Thyroid gland (tissue), 4 donors: ENCODE data around the gene KIF21A. TPM values are rescaled to one million over a fixed set of nuclear protein-coding genes. Genes with fewer than 3 reads are reported as not detected.
"Not testable (repeated sequence)": the region's sequence is repeated elsewhere in the genome, so short reads cannot be mapped to it uniquely, and the experiment has no call there.

Source experiments
- DNase-seq, 2 donors: peaks; one replicate each; pipeline ENCODE4 v3.0.0-alpha.2; 2019
- H3K27ac ChIP-seq, 3 donors: fragments of 200-600 bp; sonication (generic); 1 replicate in 2 of 3; 2 replicates in 1 of 3; pipeline ENCODE4 v1.5.1; 2016 to 2019; ENCODE audit warnings: mild to moderate bottlenecking in 1 of 3, moderate library complexity in 1 of 3
- H3K27me3 ChIP-seq: fragments of 200-600 bp; sonication (generic); one replicate; pipeline ENCODE4 v1.5.1; 2019
- H3K36me3 ChIP-seq, 2 donors: fragments of 200-600 bp; sonication (generic); one replicate each; pipeline ENCODE4 v1.5.1; 2016 to 2019
- H3K4me1 ChIP-seq, 2 donors: fragments of 200-600 bp; sonication (generic); one replicate each; pipeline ENCODE4 v1.5.1; 2017 to 2019
- H3K4me3 ChIP-seq, 3 donors: fragments of 200-600 bp; sonication (generic); replicated peaks in 1 of 3; 1 replicate in 2 of 3; 2 replicates in 1 of 3; pipeline ENCODE4 v1.5.1; 2016; ENCODE audit warnings: mild to moderate bottlenecking in 1 of 3
- H3K9me3 ChIP-seq: fragments of 200-600 bp; sonication (generic); one replicate; pipeline ENCODE4 v1.5.1; 2017
- CTCF ChIP-seq, 6 experiments: fragments of 200-600 bp in 3 of 6; fragments of 450-650 bp in 3 of 6; sonication (generic) in 3 of 6; IDR thresholded peaks; one replicate each; pipeline ENCODE4 v1.5.1; 2016 to 2019; ENCODE audit warnings: antibody characterized with exemption in 6 of 6, mild to moderate bottlenecking in 2 of 6, inconsistent platforms in 1 of 6, moderate library complexity in 1 of 6
- POLR2A ChIP-seq, 2 donors: fragments of 450-650 bp; IDR thresholded peaks; one replicate each; pipeline ENCODE4 v1.6.1; 2017; ENCODE audit warnings: antibody characterized with exemption in 2 of 2, mild to moderate bottlenecking in 2 of 2, moderate library complexity in 1 of 2
- WGBS, 2 donors: methylation state at CpG; one replicate each; pipeline ENCODE4 v1.1.5; 2017; 5-methylcytosine and 5-hydroxymethylcytosine counted together
- intact Hi-C: fragments of 100-400 bp; cut with DNase I; formaldehyde crosslinking; loops from one replicate; pipeline ENCODE4 v1.15.1; 2023
- total RNA-seq, 4 donors: library from RNA; depleted of rRNA; stranded (reverse); fragments of >200 nt; gene quantifications; one replicate each; pipeline ENCODE4 v1.2.3, GENCODE V29; 2016

Gene KIF21A
- total RNA-seq, 4 donors from 2014 or later, result 17.5 to 149 (median 33.1) TPM

DNA sequence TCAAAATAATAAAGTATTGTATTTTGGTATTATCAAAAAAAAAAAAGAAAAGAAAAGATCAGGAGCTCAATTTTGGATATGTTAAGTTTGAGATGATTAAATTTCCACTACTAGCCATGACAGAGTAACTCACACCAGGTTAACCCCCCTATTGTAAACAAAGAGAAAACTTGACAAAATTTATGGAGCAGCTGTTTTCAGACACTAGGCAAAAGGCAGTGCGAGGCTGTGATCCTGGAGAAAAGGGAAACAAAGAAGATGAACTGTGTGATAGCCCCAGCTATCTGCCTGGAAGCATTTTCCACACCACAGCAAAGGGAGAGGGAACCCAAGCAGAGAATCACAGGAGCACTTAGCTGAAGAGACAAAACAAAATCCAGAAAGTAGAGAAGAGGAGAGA, 145.0 kb downstream of the KIF21A start:
- no peaks in the 10 kb centered on the region for H3K9me3 ChIP-seq
- WGBS, 2 donors, result 74 to 80% methylated on average over 1 of the region's 1 CpG
- DNase-seq, result no peak
- H3K36me3 ChIP-seq, result no peaks in the 10 kb centered on the region
- no peak overlapping the region for H3K27ac ChIP-seq
- H3K4me1 ChIP-seq, result no peaks in the 10 kb centered on the region
- TF ChIP-seq CTCF (IDR thresholded peaks at IDR 0.05) (no peak), POLR2A (IDR thresholded peaks at IDR 0.05) (no peak)
- H3K4me3 ChIP-seq, result no peak overlapping the region
- intact Hi-C loops, result no loop called here
- H3K27me3 ChIP-seq, result no peaks in the 10 kb centered on the region

DNA sequence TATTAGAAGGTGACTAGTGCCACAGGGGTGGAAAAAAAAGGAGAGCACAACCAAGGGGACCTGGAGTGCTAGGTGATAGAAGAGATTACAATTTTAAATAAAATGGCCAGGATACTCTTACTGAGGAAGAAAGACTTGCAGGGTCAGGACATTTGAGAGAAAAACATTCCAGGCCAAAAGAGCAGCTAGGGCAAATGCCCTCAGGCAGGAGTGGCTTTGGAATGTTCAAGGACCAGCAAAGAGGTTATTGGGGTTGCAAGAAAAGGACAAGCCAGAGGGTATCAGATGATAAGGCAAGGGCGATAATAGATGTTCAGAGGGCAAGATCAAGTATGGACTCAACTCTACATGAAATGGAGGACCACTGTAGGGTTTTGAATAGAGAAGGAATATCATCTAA, 146.4 kb downstream of the KIF21A start:
- Histone ChIP-seq H3K27me3 (no peaks in the 10 kb centered on the region), H3K4me3 (no peak overlapping the region), H3K36me3 (no peaks in the 10 kb centered on the region), H3K27ac (no peak overlapping the region), H3K9me3 (no peaks in the 10 kb centered on the region), H3K4me1 (no peaks in the 10 kb centered on the region)
- no peak for TF ChIP-seq POLR2A (IDR thresholded peaks at IDR 0.05)
- no peak for TF ChIP-seq CTCF (IDR thresholded peaks at IDR 0.05)
- intact Hi-C loops, result no loop called here
- 98% methylated on average over 1 of the region's 1 CpG for WGBS, 2 donors
- DNase-seq, result no peak

- H3K36me3 ChIP-seq, intact Hi-C loops, H3K27me3 ChIP-seq, H3K27ac ChIP-seq, H3K4me1 ChIP-seq, H3K9me3 ChIP-seq, DNase-seq, H3K4me3 ChIP-seq: not testable (repeated sequence)
- 95 to 98% methylated on average over 12 of the region's 12 CpGs for WGBS, 2 donors
Measured at GRCh38 chr12:39295593-39295992, 147.3 kb downstream of the KIF21A start.

DNA sequence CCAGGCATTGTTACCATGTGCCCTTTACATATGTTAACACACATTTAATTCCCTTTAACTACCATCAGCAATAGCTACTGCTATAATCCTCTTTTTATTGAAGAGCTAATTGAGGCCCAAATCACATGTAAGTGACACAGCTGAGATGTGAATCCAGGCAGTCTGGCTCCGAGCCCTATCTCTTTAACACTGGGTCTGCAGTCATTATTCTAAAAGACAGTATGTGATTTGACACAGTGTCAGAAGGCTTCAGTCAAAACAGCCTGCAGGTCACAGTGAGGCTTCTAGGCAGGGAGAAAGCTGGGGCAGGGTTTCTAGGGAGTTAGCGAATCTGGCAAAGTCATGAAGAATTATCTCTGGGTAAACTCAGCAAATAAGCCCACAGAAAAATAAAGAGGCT, 148.2 kb downstream of the KIF21A start:
- H3K9me3 ChIP-seq, result no peaks in the 10 kb centered on the region
- H3K27ac ChIP-seq, result no peak overlapping the region
- intact Hi-C loops, result no loop called here
- DNase-seq, result no peak
- H3K27me3 ChIP-seq, result no peaks in the 10 kb centered on the region
- TF ChIP-seq POLR2A (IDR thresholded peaks at IDR 0.05) (no peak), CTCF (IDR thresholded peaks at IDR 0.05) (no peak)
- no peak overlapping the region for H3K4me3 ChIP-seq
- no peaks in the 10 kb centered on the region for H3K4me1 ChIP-seq
- no peaks in the 10 kb centered on the region for H3K36me3 ChIP-seq
- 82 to 83% methylated on average over 2 of the region's 2 CpGs for WGBS, 2 donors

GRCh38 chr12:39292125-39292630, 150.7 kb downstream of the KIF21A start:
- Histone ChIP-seq H3K36me3 (no peaks in the 10 kb centered on the region), H3K4me1 (no peaks in the 10 kb centered on the region), H3K9me3 (no peaks in the 10 kb centered on the region), H3K27me3 (no peaks in the 10 kb centered on the region), H3K4me3 (no peak overlapping the region), H3K27ac (no peak overlapping the region)
- intact Hi-C loops, result no loop called here
- DNase-seq, result no peak
- TF ChIP-seq POLR2A (IDR thresholded peaks at IDR 0.05) (no peak), CTCF (IDR thresholded peaks at IDR 0.05) (no peak)
- WGBS, 2 donors, result 49 to 67% methylated on average over 1 of the region's 1 CpG

- Histone ChIP-seq H3K4me1 (no peaks in the 10 kb centered on the region), H3K4me3 (no peak overlapping the region), H3K36me3 (no peaks in the 10 kb centered on the region), H3K27me3 (no peaks in the 10 kb centered on the region), H3K27ac (no peak overlapping the region), H3K9me3 (no peaks in the 10 kb centered on the region)
- 79 to 85% methylated on average over 2 of the region's 2 CpGs for WGBS, 2 donors
- no peak for DNase-seq
- TF ChIP-seq CTCF (IDR thresholded peaks at IDR 0.05) (no peak), POLR2A (IDR thresholded peaks at IDR 0.05) (no peak)
- intact Hi-C loops, result no loop called here
Measured at GRCh38 chr12:39287817-39288216, 155.1 kb downstream of the KIF21A start.
